OCI-LY3 (cell line): Measurements from ENCODE around the gene MAPK14.

Experiments
- CTCF ChIP-seq: fragments of 200-600, 300-600 bp; sonication (generic); IDR thresholded peaks from 2 replicates; pipeline ENCODE4 v1.5.1; 2014; ENCODE audit warnings: antibody characterized with exemption, low read length, low read depth
- EZH2phosphoT487 ChIP-seq: fragments of 200-600 bp; shearing (Covaris generic); IDR thresholded peaks from 2 replicates; pipeline ENCODE4 v1.6.1; 2018; ENCODE audit warnings: antibody characterized with exemption, mixed run types, low read depth

GRCh38 chr6:36082318-36082717 lies 54.7 kb downstream of the MAPK14 start:
- TF ChIP-seq CTCF: no peak
- TF ChIP-seq EZH2phosphoT487: no peak
